Hematopoietic multipotent progenitor cell treated with erythropoietin and hydrocortisone succinate and interleukin-3 and kit ligand, for 17 days (in vitro differentiated cells): ENCODE data around the gene ARPC2.
A peak's percentile ranks its signal among the peaks of the same experiment; 100 is the strongest.

ENCODE experiments used
- DNase-seq: peaks from one replicate; pipeline ENCODE4 v3.0.0-alpha.2; 2015; ENCODE audit warnings: low spot score

Gene ARPC2

GRCh38 chr2:218290316-218291261 is 73.6 kb downstream of the ARPC2 start:
- peak; percentile 75 for DNase-seq

- peak; percentile 74 for DNase-seq
These were observed 74.5 kb downstream of the ARPC2 start for GRCh38 chr2:218291318-218292047.

DNA sequence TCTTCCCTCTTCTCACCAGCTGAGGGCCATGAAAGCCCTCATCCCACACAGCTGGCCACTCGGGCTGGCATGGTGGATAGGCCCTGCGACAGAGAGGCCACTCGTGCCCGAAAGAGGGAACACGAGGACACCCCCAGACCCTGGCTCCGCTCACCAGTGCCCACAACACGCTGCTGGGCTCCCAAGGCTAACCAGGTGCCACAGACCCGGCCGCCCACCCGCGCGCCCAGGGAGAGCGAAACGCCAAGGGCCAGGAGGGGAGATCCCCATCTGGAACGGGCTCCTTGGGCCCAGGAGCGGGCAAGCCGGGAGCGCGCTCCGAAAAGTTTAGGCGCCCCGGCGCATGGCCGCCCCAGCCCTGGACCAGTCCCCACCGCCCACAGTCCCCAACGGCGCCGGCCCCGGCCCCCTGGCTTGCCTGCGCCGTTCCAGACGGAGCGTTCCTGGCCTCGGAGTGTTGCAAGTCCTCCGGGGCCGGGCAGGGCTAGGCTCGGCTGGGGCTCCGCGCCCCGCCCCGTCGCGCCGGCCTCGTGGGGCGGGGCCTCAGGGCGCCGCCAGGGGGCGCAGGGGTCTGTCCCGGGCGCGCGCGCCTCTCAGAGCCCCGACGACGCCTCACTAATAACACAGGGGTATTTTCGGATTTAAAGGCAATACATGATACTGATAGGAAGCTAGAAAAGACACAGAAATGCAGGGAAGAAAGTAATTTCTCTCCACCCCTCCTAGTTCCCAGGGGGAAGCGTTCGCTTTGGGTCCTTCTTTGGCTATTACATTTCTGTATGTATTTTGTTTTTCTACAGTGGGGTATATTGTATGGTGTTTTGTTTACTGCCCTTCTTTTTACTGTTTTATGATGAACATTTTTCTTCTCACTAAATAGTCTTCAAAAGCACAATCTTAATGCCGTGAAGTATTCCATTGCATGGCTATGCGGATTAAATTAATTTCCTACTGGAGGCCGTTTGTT is 75.3 kb downstream of the ARPC2 start, which contains the start of gene TMBIM1:
Gene TMBIM1 (minus strand): TSS at position 456 of the 967 bp plus-strand sequence. CDS start 10,362 bp downstream, outside the sequence.
- DNase-seq, result peak; percentile 91

- no peak for DNase-seq
These were observed 76.9 kb downstream of the ARPC2 start for GRCh38 chr2:218293715-218294429.

GRCh38 chr2:218294430-218295022 is 77.5 kb downstream of the ARPC2 start:
- no peak for DNase-seq

GRCh38 chr2:218295029-218295428 is 78.0 kb downstream of the ARPC2 start:
- no peak for DNase-seq

GRCh38 chr2:218296200-218296599 is 79.2 kb downstream of the ARPC2 start:
- DNase-seq, result no peak

- DNase-seq, result no peak
These were observed 79.9 kb downstream of the ARPC2 start for GRCh38 chr2:218296847-218297246.

DNA sequence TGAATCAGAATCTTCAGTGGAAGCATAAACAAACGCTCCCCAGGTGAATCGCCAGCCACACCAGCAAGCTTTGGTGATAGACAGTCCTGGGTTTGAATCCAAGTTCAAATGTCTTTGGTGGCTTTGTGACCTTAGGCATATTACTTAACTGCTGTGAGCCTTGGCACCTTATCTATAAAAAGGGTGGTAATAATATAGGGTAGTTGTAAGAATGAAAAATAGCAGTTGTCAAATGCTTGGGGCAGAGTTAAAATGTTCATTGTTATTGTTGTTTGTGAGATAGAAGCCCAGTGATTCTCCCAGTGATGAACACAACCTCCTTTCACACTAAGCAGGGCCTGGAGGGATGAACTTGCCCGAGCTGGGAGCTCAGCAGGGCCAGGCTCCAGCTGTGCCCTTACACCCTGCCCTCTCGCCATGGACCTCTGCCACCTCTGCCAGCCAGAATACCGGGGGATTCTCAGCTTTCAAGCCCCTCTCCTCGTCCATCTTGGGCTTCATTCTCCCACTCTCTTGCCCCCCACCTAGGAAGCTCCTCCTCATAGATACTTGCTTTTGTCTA is 81.4 kb downstream of the ARPC2 start:
- no peak for DNase-seq

GRCh38 chr2:218300141-218300540 is 83.2 kb downstream of the ARPC2 start:
- no peak for DNase-seq

- DNase-seq, result peak; percentile 93
These were observed 84.3 kb downstream of the ARPC2 start for GRCh38 chr2:218301176-218301819.
